Measurements from ENCODE around the gene FAM13A.

FAM13A gene

GRCh38 chr4:88779431-88779830, 277.6 kb downstream of the FAM13A start:
- DNase-seq (ENCODE audit: low read depth in 2 of 2), result no peak

DNA sequence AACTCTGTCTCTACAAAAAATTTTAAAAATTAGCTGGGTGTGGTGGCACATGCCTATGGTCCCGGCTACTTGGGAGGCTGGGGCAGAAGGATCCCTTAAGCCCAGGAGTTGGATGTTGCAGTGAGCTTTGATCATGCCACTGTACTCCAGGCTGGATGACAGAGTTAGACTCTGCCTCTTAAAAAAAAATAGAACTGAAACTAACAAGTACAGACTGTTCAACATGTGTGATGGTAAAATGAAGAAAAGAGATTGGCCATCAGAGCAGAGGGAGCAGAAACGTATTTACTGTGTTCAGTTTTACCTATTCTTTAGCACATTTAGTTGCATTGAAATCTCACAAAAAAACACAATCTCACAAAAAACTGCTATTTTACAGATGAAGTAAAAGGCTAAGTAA, 281.5 kb downstream of the FAM13A start:
- no peak for DNase-seq (ENCODE audit: low read depth in 2 of 2)

DNA sequence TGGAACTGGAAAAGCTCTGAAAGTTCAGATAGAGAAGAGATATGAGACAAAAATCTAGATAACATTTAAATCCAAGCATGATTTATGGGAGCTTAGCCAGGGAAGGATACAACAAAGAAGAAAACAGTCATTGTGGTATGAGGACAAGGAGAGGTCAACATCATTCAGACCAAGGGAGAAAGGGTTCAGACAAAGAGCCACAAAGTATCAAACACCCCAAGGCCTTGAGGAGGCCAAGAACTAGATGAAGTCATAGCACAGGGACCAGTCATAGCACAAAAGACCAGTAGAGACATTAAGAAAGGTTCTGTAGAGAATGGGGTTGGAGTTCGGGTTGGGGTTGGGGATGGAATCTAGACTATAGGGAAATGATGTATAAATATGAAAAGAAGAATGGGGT, 282.0 kb downstream of the FAM13A start:
- no peak for DNase-seq (ENCODE audit: low read depth in 2 of 2)

DNA sequence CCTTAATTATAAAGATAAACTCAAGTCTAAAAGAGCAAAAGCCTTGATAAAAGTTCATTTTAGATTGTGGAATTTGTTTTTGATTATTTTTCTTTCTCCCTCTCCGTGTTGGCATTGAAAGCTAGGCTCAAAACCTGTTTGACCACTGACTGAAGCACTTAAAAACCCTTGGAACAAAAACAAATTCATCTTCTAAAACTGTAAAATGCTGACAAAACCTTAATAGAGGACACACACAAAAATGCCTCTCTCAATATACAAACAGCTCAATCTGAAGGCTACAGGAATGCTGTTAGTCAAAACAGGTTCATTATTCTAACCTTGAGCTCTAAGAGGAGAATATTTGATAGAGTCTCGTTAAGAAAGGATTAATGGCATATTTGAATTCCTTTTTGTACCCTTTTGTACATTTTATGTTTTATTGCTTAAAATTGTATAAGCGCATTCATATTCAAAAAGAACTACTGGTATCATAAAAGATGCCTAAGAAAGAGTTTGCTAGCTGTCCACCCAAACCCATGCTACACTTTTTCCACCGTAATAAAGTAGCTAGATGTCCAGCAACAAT, 285.0 kb downstream of the FAM13A start:
- DNase-seq (ENCODE audit: low read depth in 2 of 2), result no peak

DNA sequence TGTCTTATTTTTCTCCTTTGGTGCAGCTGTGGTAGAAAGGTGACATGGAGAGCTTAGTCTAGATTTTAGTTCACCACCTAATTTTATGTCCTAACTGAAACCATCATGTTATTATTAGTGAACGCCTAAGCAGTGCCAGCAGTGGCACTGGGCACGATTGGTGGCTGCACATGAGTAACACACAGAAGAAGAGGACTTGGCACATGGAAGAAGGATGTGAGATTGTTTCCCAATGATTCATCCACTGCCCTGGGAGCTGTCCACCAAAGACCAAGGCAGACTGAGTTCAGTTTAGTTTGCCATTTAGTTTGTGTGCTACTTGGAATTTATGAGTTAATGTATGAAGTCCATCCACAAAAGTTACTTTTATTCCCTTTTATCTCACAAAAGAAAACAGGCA, 291.3 kb downstream of the FAM13A start:
- no peak for DNase-seq (ENCODE audit: low read depth in 2 of 2)

DNA sequence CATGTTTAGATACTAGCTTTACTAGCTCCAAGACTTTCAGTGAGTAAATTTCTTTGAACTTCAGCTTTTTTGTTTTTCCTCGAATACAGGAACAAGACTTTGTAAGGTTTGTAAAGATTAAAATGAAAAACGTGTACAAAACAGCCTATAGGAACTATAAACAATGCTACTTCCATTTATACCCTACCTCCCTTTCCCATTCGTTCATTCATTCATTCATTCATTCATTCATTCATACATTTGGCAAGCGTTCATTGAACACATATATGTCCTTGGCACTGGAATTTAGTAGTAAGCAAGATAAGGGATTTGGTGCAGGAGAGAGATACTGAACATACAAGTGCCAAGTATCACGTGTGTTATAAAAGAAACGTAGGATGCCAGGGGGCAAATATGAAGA, 293.9 kb downstream of the FAM13A start:
- no peak for DNase-seq (ENCODE audit: low read depth in 2 of 2)

DNA sequence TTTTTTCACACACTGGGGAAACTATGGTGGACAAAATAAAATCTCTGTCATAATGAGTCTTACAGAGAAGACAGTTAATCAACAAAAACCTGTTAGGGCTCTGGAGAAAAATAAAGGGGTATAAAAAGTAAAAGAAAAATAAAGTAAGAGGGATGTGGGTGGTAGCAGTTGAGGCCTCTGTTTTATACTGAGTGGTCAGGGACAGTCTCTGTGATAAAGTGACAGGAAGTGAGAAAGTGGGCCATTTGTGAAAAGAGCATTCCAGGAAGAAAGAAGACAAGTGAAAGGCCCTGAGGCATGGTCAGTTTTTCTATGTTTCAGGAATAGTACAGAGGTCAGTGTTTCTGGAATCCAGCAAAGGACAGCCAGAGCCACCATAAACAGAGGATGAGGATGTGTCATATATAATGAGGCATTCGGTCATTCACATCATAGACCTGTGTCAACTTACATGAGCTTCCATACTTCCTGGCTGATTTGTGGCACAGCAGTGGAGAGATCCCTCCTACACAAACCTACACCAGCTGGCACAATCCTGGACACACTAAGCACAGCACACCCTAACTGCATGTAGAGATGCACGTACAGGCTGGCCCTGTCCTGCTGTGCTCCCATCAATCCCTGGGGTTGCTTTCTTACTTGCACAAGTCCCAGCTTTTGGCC, 295.0 kb downstream of the FAM13A start:
- DNase-seq (ENCODE audit: low read depth in 2 of 2), result no peak

GRCh38 chr4:88761342-88761741, 295.6 kb downstream of the FAM13A start:
- no peak for DNase-seq (ENCODE audit: low read depth in 2 of 2)

GRCh38 chr4:88759895-88760290, 297.1 kb downstream of the FAM13A start:
- no peak for DNase-seq (ENCODE audit: low read depth in 2 of 2)

DNA sequence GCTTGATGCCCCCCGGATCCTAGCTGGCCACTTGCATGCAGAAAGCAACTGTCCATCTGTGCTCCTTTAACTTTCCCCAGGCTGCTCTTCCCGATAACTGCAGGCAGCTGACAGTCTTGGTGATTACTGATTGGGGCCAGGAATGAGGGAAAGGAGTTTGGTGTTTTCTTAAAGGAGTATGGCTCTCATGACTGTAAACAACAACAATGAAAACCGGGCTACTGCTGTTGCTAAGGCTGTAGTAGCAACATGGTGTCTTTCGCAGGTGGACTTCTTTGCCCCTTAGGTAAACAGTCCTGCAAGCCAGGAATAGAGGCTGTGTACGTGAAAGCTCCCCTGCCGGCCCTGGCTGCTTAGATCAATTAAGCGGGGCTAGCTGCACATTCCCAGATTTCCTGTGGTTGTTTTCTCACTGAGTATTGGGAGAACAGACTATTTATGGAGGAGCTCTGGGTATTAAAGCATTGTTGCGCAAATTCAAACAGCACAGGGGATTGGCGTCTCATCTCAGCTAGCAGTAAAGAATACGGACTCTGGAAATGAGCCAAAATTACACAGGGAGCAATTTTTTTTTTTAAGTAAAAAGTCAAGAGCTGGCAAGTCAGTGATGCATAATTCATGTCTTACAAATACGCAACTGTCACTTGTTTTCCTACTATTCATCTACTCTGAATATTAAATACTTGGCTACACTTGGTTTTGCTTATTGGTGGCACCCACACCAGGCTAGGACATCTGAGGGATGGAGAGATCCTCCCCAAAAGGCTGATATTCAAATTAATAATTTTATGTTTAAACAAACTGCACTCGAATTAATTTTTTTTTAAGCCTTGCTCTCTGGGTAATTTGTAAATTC, 297.7 kb downstream of the FAM13A start:
- DNase-seq (ENCODE audit: low read depth in 2 of 2), result no peak

GRCh38 chr4:88758264-88758663, 298.7 kb downstream of the FAM13A start:
- DNase-seq (ENCODE audit: low read depth in 2 of 2), result no peak

GRCh38 chr4:88757776-88758175, 299.2 kb downstream of the FAM13A start:
- DNase-seq (ENCODE audit: low read depth in 2 of 2), result no peak

GRCh38 chr4:88757067-88757466, 299.9 kb downstream of the FAM13A start:
- no peak for DNase-seq (ENCODE audit: low read depth in 2 of 2)

GRCh38 chr4:88756149-88756548, 300.8 kb downstream of the FAM13A start:
- no peak for DNase-seq (ENCODE audit: low read depth in 2 of 2)

- DNase-seq (ENCODE audit: low read depth in 2 of 2), result no peak
Measured at GRCh38 chr4:88755454-88755853, 301.5 kb downstream of the FAM13A start.

DNA sequence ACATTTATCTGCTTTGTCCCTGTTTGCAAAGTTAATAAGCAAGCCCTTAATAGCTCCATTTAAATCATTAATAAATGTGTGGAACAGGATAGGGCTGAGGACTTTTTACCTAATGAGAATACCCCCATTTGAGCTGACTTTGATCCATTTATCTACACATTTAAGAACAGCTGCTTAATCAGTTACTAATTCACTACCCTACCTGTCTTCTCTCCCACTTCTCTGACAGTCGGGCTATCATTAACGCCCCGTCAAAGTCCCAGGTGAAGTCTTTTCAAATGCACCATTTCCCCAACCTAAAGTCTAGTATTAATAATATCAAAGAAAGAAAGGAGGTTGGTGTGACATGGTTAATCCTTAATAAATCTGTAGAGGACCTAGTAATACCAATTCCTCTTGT, 302.2 kb downstream of the FAM13A start:
- DNase-seq (ENCODE audit: low read depth in 2 of 2), result no peak

DNA sequence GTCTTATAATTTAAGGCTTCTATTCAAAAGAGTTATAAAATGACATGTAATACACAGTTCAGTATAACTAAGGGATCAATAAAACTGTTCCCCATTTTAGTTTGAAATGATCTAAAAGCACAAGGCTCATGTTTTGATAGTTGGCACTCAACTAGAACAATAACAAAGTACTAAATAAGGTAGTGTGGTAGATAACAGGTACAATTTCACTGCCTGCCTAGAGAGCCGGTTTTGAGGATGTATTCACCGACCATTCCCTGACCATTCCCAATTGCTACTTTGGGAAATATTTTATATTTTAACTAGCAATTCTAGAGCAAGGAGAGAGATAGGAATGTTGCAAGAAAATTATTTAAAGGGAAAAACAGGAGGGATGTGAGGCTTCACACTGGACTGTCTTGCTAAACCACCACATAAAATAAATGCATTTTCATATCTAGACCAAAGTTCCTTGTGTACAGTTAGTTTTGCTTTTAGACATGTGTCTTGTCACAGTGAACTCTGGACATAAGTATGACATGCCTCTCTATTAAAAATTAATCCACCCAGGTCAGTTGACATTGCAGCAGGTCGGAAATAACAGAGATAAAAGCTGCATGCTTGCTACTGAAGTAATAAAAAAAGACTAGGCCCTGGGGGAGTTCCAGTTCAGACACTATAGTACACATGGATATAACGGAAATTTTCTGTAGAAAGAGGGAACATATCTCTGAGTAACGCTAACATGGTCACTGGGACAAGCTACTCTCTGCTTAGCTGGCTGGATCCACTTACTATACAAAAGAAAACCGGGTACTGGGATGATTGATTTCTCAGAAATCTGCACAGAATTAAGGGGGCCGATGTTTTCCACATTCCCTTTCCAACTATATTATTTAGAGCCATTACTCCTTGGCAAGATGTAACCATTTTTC, 303.1 kb downstream of the FAM13A start:
- DNase-seq (ENCODE audit: low read depth in 2 of 2), result no peak

- DNase-seq (ENCODE audit: low read depth in 2 of 2), result no peak
Measured at GRCh38 chr4:88752754-88753153, 304.2 kb downstream of the FAM13A start.

DNA sequence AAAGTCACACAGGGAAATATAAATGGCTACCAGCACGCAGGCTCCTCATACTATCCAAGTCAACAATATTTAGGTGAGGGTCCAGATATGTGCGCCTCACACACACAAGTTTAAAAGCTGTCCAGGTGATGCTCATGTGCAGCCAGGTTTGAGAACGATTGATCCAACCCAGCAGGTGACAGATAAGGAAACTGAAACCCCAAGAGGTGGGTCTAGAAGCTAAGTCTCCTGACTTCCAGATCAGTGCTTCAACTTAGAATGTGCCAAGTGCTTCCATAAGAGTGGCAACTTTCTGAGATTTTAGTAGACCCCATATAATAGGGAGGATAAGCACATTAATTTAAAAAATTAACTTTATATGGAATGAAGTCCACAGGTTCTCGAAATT, 304.9 kb downstream of the FAM13A start:
- no peak for DNase-seq (ENCODE audit: low read depth in 2 of 2)

GRCh38 chr4:88751258-88752075, 305.5 kb downstream of the FAM13A start:
- DNase-seq (ENCODE audit: low read depth in 2 of 2), result no peak

- no peak for DNase-seq (ENCODE audit: low read depth in 2 of 2)
Measured at GRCh38 chr4:88750369-88750768, 306.6 kb downstream of the FAM13A start.

Data from stimulated activated CD4-positive, alpha-beta T cell treated with anti-CD3 and anti-CD28 coated beads, Interleukin-1b, Interleukin-23, amount 100 ng/mL, for 1 hour (primary cell).